Measurements from ENCODE around the gene PDCD2L. TPM values are rescaled to one million over a fixed set of nuclear protein-coding genes. Genes with fewer than 3 reads are reported as not detected.

Gene PDCD2L
- total RNA-seq, 1 experiment from 2014 or later: 33.2 TPM

DNA sequence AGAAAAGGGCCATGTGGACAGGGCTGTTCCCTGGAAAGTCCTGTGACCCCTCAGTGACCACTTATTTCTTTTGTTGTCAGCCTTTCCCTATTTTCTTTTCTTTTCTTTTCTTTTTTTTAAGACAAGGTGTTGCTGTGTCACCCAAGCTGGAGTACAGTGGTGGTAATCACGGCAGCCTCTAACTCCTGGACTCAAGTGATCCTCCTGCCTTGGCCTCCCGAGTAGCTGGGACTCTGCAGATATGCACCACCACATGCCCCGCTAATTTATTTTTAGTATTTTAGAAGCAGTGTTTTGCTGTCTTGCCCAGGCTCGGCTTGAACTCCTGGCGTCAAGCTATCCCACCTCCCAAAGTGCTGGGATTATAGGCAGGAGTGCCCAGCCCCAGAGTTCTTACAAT lies 40.3 kb upstream of the PDCD2L start:
- peak overlapping the region; percentile 88 for H3K4me3 Mint-ChIP-seq (ENCODE audit: unreplicated experiment)
- H3K36me3 Mint-ChIP-seq (ENCODE audit: insufficient read depth, unreplicated experiment): peaks cover 31% of the 10 kb centered on the region
- intact Hi-C loops (cut with micrococcal nuclease; ENCODE audit: unreplicated experiment): loop anchor here (2.0 kb wide), 1 partner anchor 41 kb away; the partner anchor contains the start of gene PDCD2L
- H3K36me3 ChIP-seq (ENCODE audit: control insufficient read depth, insufficient read depth, low read length): peaks cover 7% of the 10 kb centered on the region
- H3K27me3 Mint-ChIP-seq (ENCODE audit: insufficient read depth, unreplicated experiment): no peaks in the 10 kb centered on the region
- POLR2A ChIA-PET: no interaction called here
- no peak overlapping the region for H3K27ac Mint-ChIP-seq (ENCODE audit: unreplicated experiment)
- peaks cover 19% of the 10 kb centered on the region for H3K4me1 ChIP-seq
- peaks cover 34% of the 10 kb centered on the region for H3K4me1 Mint-ChIP-seq (ENCODE audit: low read depth, unreplicated experiment)
- CTCF ChIA-PET: no interaction called here
- no peaks in the 10 kb centered on the region for H3K9me3 Mint-ChIP-seq (ENCODE audit: unreplicated experiment)
- H3K9me3 ChIP-seq: no peaks in the 10 kb centered on the region
- no TSS peak for BruUV-seq (replicated peaks)
- no peak for DNase-seq
- TF ChIP-seq, protein P1, sequence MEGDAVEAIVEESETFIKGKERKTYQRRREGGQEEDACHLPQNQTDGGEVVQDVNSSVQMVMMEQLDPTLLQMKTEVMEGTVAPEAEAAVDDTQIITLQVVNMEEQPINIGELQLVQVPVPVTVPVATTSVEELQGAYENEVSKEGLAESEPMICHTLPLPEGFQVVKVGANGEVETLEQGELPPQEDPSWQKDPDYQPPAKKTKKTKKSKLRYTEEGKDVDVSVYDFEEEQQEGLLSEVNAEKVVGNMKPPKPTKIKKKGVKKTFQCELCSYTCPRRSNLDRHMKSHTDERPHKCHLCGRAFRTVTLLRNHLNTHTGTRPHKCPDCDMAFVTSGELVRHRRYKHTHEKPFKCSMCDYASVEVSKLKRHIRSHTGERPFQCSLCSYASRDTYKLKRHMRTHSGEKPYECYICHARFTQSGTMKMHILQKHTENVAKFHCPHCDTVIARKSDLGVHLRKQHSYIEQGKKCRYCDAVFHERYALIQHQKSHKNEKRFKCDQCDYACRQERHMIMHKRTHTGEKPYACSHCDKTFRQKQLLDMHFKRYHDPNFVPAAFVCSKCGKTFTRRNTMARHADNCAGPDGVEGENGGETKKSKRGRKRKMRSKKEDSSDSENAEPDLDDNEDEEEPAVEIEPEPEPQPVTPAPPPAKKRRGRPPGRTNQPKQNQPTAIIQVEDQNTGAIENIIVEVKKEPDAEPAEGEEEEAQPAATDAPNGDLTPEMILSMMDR (IDR thresholded peaks at IDR 0.05; ENCODE audit: insufficient read depth in 1 of 2, low read depth in 1 of 2, low read length in 1 of 2, severe bottlenecking in 1 of 2, unreplicated experiment in 1 of 2): no peak
- H3K4me3 ChIP-seq (ENCODE audit: low read depth, low read length): no peak overlapping the region
- H3K27me3 ChIP-seq (replicated peaks; ENCODE audit: control insufficient read depth, insufficient read depth, low read length): no peaks in the 10 kb centered on the region

DNA sequence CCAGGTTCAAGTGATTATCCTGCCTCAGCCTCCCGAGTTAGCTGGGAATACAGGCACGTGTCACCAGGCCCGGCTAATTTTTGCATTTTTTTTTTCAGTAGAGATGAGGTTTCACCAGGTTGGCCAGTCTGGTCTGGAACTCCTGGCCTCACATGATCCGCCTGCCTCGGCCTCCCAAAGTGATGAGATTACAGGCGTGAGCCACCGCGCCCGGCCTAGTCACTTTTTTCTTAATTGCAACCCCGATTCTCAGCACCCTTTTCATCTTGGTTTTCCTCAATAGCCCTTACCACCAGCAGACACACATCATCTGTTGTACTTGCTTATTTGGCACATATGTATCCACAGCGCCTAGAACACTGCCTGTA lies 39.8 kb upstream of the PDCD2L start:
- TF ChIP-seq, protein P1 (IDR thresholded peaks at IDR 0.05; ENCODE audit: insufficient read depth in 1 of 2, low read depth in 1 of 2, low read length in 1 of 2, severe bottlenecking in 1 of 2, unreplicated experiment in 1 of 2): no peak
- peaks cover 34% of the 10 kb centered on the region for H3K4me1 Mint-ChIP-seq (ENCODE audit: low read depth, unreplicated experiment)
- H3K4me3 Mint-ChIP-seq (ENCODE audit: unreplicated experiment): peak overlapping the region; percentile 88
- BruUV-seq (replicated peaks): no TSS peak
- H3K9me3 ChIP-seq: no peaks in the 10 kb centered on the region
- H3K36me3 ChIP-seq (ENCODE audit: control insufficient read depth, insufficient read depth, low read length): peaks cover 7% of the 10 kb centered on the region
- no peaks in the 10 kb centered on the region for H3K9me3 Mint-ChIP-seq (ENCODE audit: unreplicated experiment)
- CTCF ChIA-PET: no interaction called here
- H3K27me3 ChIP-seq (replicated peaks; ENCODE audit: control insufficient read depth, insufficient read depth, low read length): no peaks in the 10 kb centered on the region
- peak overlapping the region; percentile 96 for H3K4me3 ChIP-seq (ENCODE audit: low read depth, low read length)
- no peaks in the 10 kb centered on the region for H3K27me3 Mint-ChIP-seq (ENCODE audit: insufficient read depth, unreplicated experiment)
- intact Hi-C loops (cut with micrococcal nuclease; ENCODE audit: unreplicated experiment): loop anchor here (2.0 kb wide), 1 partner anchor 40 kb away; the partner anchor contains the start of gene PDCD2L
- no peak for DNase-seq
- POLR2A ChIA-PET: no interaction called here
- peaks cover 19% of the 10 kb centered on the region for H3K4me1 ChIP-seq
- peak overlapping the region; percentile 13 for H3K27ac Mint-ChIP-seq (ENCODE audit: unreplicated experiment)
- peaks cover 31% of the 10 kb centered on the region for H3K36me3 Mint-ChIP-seq (ENCODE audit: insufficient read depth, unreplicated experiment)

DNA sequence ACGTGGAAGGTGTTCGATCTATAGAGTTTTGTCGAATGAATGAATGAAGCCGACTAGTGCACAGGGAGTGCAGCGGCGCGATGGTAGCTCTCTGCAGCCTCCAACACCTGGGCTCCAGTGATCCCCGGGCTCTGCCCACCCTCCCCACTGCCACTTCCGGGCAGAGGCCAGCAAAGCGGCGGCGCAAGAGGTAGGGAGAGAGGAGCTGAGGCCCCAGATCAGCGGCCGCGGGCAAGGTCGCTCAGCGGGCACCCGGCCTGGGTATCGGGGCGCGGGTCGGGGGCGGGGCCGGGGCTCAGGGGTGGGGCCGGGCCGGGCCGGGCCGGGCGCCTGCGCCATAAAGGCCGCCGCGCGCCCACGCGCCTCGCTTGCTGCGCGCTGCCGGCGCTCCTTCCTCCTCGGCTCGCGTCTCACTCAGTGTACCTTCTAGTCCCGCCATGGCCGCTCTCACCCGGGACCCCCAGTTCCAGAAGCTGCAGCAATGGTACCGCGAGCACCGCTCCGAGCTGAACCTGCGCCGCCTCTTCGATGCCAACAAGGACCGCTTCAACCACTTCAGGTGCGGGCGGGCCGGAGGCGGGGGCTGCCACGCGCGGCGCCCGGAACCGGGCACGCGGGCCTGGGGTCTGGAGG lies 39.3 kb upstream of the PDCD2L start, which contains the start of gene GPI:
Gene GPI (plus strand): TSS at position 367 of the 633 bp plus-strand sequence. CDS start 71 bp downstream, at position 438.
- H3K9me3 Mint-ChIP-seq (ENCODE audit: unreplicated experiment): no peaks in the 10 kb centered on the region
- Histone ChIP-seq H3K27me3 (replicated peaks; ENCODE audit: control insufficient read depth, insufficient read depth, low read length) (no peaks in the 10 kb centered on the region), H3K4me3 (ENCODE audit: low read depth, low read length) (peak within 1 kb of the TSS; percentile 96), H3K36me3 (ENCODE audit: control insufficient read depth, insufficient read depth, low read length) (peaks cover 9% of the 10 kb centered on the region), H3K9me3 (no peaks in the 10 kb centered on the region), H3K4me1 (peaks cover 14% of the 10 kb centered on the region)
- H3K4me3 Mint-ChIP-seq (ENCODE audit: unreplicated experiment): peak within 1 kb of the TSS; percentile 88
- intact Hi-C loops (cut with micrococcal nuclease; ENCODE audit: unreplicated experiment): loop anchor here (2.0 kb wide), 1 partner anchor 40 kb away; the partner anchor contains the start of gene PDCD2L
- H3K27me3 Mint-ChIP-seq (ENCODE audit: insufficient read depth, unreplicated experiment): no peaks in the 10 kb centered on the region
- ChIA-PET POLR2A (no interaction called here), CTCF (interaction anchor here (0.6 kb wide), 2 partner anchors 22 to 776 kb away, joined by 3 to 6 read pairs; no protein-coding TSS in a partner anchor)
- peaks cover 31% of the 10 kb centered on the region for H3K36me3 Mint-ChIP-seq (ENCODE audit: insufficient read depth, unreplicated experiment)
- no TSS peak for BruUV-seq (replicated peaks)
- peak within 1 kb of the TSS; percentile 78 for H3K27ac Mint-ChIP-seq (ENCODE audit: unreplicated experiment)
- DNase-seq: peak; percentile 52 to 62
- TF ChIP-seq, protein P1 (IDR thresholded peaks at IDR 0.05; ENCODE audit: insufficient read depth in 1 of 2, low read depth in 1 of 2, low read length in 1 of 2, severe bottlenecking in 1 of 2, unreplicated experiment in 1 of 2): no peak
- H3K4me1 Mint-ChIP-seq (ENCODE audit: low read depth, unreplicated experiment): peaks cover 30% of the 10 kb centered on the region
